ENCODE data around the gene ANKRD45.
"Not testable (repeated sequence)": the region's sequence is repeated elsewhere in the genome, so short reads cannot be mapped to it uniquely, and the experiment has no call there.

ANKRD45 gene

GRCh38 chr1:173674496-173674895 is 4.8 kb upstream of the ANKRD45 start:
- not testable (repeated sequence) for H3K9me3 Mint-ChIP-seq; ATAC-seq (ENCODE audit: low read depth); H3K4me1 Mint-ChIP-seq

GRCh38 chr1:173666646-173667045 is 3.0 kb downstream of the ANKRD45 start:
- Mint-ChIP-seq H3K4me3 (no peak overlapping the region), H3K4me1 (no peaks in the 10 kb centered on the region), H3K27ac (no peak overlapping the region), H3K27me3 (peaks cover 17% of the 10 kb centered on the region), H3K36me3 (no peaks in the 10 kb centered on the region), H3K9me3 (no peaks in the 10 kb centered on the region)
- DNase-seq (ENCODE audit: low spot score in 2 of 2) (no peak), ATAC-seq (ENCODE audit: low read depth) (no peak)

More at GRCh38 chr1:173674496-173674895, 4.8 kb upstream of the ANKRD45 start:
- not testable (repeated sequence) for DNase-seq (ENCODE audit: low spot score in 2 of 2); H3K4me3 Mint-ChIP-seq; H3K36me3 Mint-ChIP-seq; H3K27me3 Mint-ChIP-seq; H3K27ac Mint-ChIP-seq

GRCh38 chr1:173663159-173663558 is 6.5 kb downstream of the ANKRD45 start:
- H3K27me3 Mint-ChIP-seq = peaks cover 12% of the 10 kb centered on the region
- ATAC-seq (ENCODE audit: low read depth) = no peak
- no peaks in the 10 kb centered on the region for H3K9me3 Mint-ChIP-seq
- no peaks in the 10 kb centered on the region for H3K36me3 Mint-ChIP-seq
- no peak for DNase-seq (ENCODE audit: low spot score in 2 of 2)
- no peak overlapping the region for H3K4me3 Mint-ChIP-seq
- H3K27ac Mint-ChIP-seq = no peak overlapping the region
- H3K4me1 Mint-ChIP-seq = no peaks in the 10 kb centered on the region

GRCh38 chr1:173661763-173662162 is 7.9 kb downstream of the ANKRD45 start:
- DNase-seq (ENCODE audit: low spot score in 2 of 2) (no peak), ATAC-seq (ENCODE audit: low read depth) (no peak)
- H3K4me3 Mint-ChIP-seq = no peak overlapping the region
- H3K9me3 Mint-ChIP-seq = no peaks in the 10 kb centered on the region
- H3K4me1 Mint-ChIP-seq = no peaks in the 10 kb centered on the region
- peaks cover 4% of the 10 kb centered on the region for H3K27me3 Mint-ChIP-seq
- H3K36me3 Mint-ChIP-seq = no peaks in the 10 kb centered on the region
- no peak overlapping the region for H3K27ac Mint-ChIP-seq

GRCh38 chr1:173661271-173661670 is 8.4 kb downstream of the ANKRD45 start:
- Mint-ChIP-seq H3K36me3 (no peaks in the 10 kb centered on the region), H3K4me3 (no peak overlapping the region), H3K9me3 (peaks cover under 1% of the 10 kb centered on the region), H3K4me1 (no peaks in the 10 kb centered on the region), H3K27me3 (peaks cover 4% of the 10 kb centered on the region), H3K27ac (no peak overlapping the region)
- DNase-seq (ENCODE audit: low spot score in 2 of 2) = no peak
- no peak for ATAC-seq (ENCODE audit: low read depth)

- no peak for ATAC-seq (ENCODE audit: low read depth)
These were observed 9.3 kb downstream of the ANKRD45 start for GRCh38 chr1:173660306-173660705.

GRCh38 chr1:173648880-173649605 is 20.6 kb downstream of the ANKRD45 start:
- ATAC-seq (ENCODE audit: low read depth) (no peak), DNase-seq (ENCODE audit: low spot score in 2 of 2) (no peak)
- no peaks in the 10 kb centered on the region for H3K4me1 Mint-ChIP-seq
- H3K27me3 Mint-ChIP-seq = peaks cover 9% of the 10 kb centered on the region
- no peak overlapping the region for H3K4me3 Mint-ChIP-seq
- H3K36me3 Mint-ChIP-seq = no peaks in the 10 kb centered on the region
- peaks cover 4% of the 10 kb centered on the region for H3K9me3 Mint-ChIP-seq
- H3K27ac Mint-ChIP-seq = no peak overlapping the region

More at GRCh38 chr1:173660306-173660705, 9.3 kb downstream of the ANKRD45 start:
- no peak overlapping the region for H3K4me3 Mint-ChIP-seq
- no peak overlapping the region for H3K27ac Mint-ChIP-seq
- H3K4me1 Mint-ChIP-seq = no peaks in the 10 kb centered on the region
- no peaks in the 10 kb centered on the region for H3K36me3 Mint-ChIP-seq
- no peak for DNase-seq (ENCODE audit: low spot score in 2 of 2)
- peaks cover 7% of the 10 kb centered on the region for H3K27me3 Mint-ChIP-seq
- peaks cover 5% of the 10 kb centered on the region for H3K9me3 Mint-ChIP-seq

- DNase-seq (ENCODE audit: low spot score in 2 of 2) (no peak), ATAC-seq (ENCODE audit: low read depth) (no peak)
- H3K4me1 Mint-ChIP-seq = no peaks in the 10 kb centered on the region
- H3K27ac Mint-ChIP-seq = no peak overlapping the region
- no peaks in the 10 kb centered on the region for H3K36me3 Mint-ChIP-seq
- H3K27me3 Mint-ChIP-seq = peaks cover 4% of the 10 kb centered on the region
- peaks cover 2% of the 10 kb centered on the region for H3K9me3 Mint-ChIP-seq
- no peak overlapping the region for H3K4me3 Mint-ChIP-seq
These were observed 23.0 kb downstream of the ANKRD45 start for GRCh38 chr1:173646656-173647055.

GRCh38 chr1:173642450-173643139 is 27.1 kb downstream of the ANKRD45 start:
- not testable (repeated sequence) for H3K27me3 Mint-ChIP-seq; H3K27ac Mint-ChIP-seq; H3K36me3 Mint-ChIP-seq; H3K4me3 Mint-ChIP-seq; DNase-seq (ENCODE audit: low spot score in 2 of 2); H3K9me3 Mint-ChIP-seq; H3K4me1 Mint-ChIP-seq; ATAC-seq (ENCODE audit: low read depth)

GRCh38 chr1:173639102-173639501 is 30.5 kb downstream of the ANKRD45 start:
- Mint-ChIP-seq H3K4me1 (no peaks in the 10 kb centered on the region), H3K9me3 (peaks cover 7% of the 10 kb centered on the region), H3K4me3 (no peak overlapping the region), H3K27me3 (no peaks in the 10 kb centered on the region), H3K36me3 (no peaks in the 10 kb centered on the region), H3K27ac (no peak overlapping the region)
- DNase-seq (ENCODE audit: low spot score in 2 of 2) (no peak), ATAC-seq (ENCODE audit: low read depth) (no peak)

GRCh38 chr1:173638043-173639021 is 31.3 kb downstream of the ANKRD45 start:
- H3K4me3 Mint-ChIP-seq = no peak overlapping the region
- ATAC-seq (ENCODE audit: low read depth) = no peak
- H3K27me3 Mint-ChIP-seq = no peaks in the 10 kb centered on the region
- no peaks in the 10 kb centered on the region for H3K4me1 Mint-ChIP-seq
- H3K36me3 Mint-ChIP-seq = no peaks in the 10 kb centered on the region
- peaks cover 7% of the 10 kb centered on the region for H3K9me3 Mint-ChIP-seq
- no peak for DNase-seq (ENCODE audit: low spot score in 2 of 2)
- H3K27ac Mint-ChIP-seq = no peak overlapping the region

- H3K27me3 Mint-ChIP-seq; H3K4me1 Mint-ChIP-seq; H3K36me3 Mint-ChIP-seq; H3K27ac Mint-ChIP-seq; DNase-seq (ENCODE audit: low spot score in 2 of 2); ATAC-seq (ENCODE audit: low read depth); H3K4me3 Mint-ChIP-seq; H3K9me3 Mint-ChIP-seq: not testable (repeated sequence)
These were observed 32.2 kb downstream of the ANKRD45 start for GRCh38 chr1:173637236-173638042.

GRCh38 chr1:173635116-173635515 is 34.5 kb downstream of the ANKRD45 start, which contains the start of gene TEX50:
Gene TEX50, plus strand, starts transcription at chr1:173635338. Its CDS starts 184 bp downstream, at chr1:173635522.
- H3K36me3 Mint-ChIP-seq = no peaks in the 10 kb centered on the region
- peaks cover 7% of the 10 kb centered on the region for H3K9me3 Mint-ChIP-seq
- H3K27me3 Mint-ChIP-seq = peaks cover 2% of the 10 kb centered on the region
- no peaks in the 10 kb centered on the region for H3K4me1 Mint-ChIP-seq
- no peak within 1 kb of the TSS for H3K4me3 Mint-ChIP-seq
- no peak within 1 kb of the TSS for H3K27ac Mint-ChIP-seq
- ATAC-seq (ENCODE audit: low read depth) = no peak
- no peak for DNase-seq (ENCODE audit: low spot score in 2 of 2)

Measured in memory B cell (primary cell).